H4 (cell line): Measurements from ENCODE around the gene OTUD3. TPM values are rescaled to one million over a fixed set of nuclear protein-coding genes. Genes with fewer than 3 reads are reported as not detected.
"Not testable (repeated sequence)": the region's sequence is repeated elsewhere in the genome, so short reads cannot be mapped to it uniquely, and the experiment has no call there.

ENCODE experiments used
- DNase-seq: peaks from one replicate; pipeline ENCODE4 v3.0.0-alpha.2; 2015; ENCODE audit warnings: low spot score
- total RNA-seq: library from RNA; depleted of rRNA; stranded (reverse); fragments of >200 nt; shearing (Covaris generic); gene quantifications from 2 replicates; pipeline ENCODE4 v1.2.3, GENCODE V29; 2014

The OTUD3 gene
- total RNA-seq, 1 experiment from 2014 or later: 1.6 TPM

- not testable (repeated sequence) for DNase-seq
These were observed 12.7 kb upstream of the OTUD3 start for GRCh38 chr1:19869453-19869852.

- no peak for DNase-seq
These were observed 12.3 kb upstream of the OTUD3 start for GRCh38 chr1:19869929-19870328.

GRCh38 chr1:19872190-19872589, 10.0 kb upstream of the OTUD3 start:
- DNase-seq: no peak

GRCh38 chr1:19877181-19877750, 4.9 kb upstream of the OTUD3 start:
- no peak for DNase-seq

GRCh38 chr1:19877821-19878636, 4.2 kb upstream of the OTUD3 start:
- DNase-seq: no peak

- no peak for DNase-seq
These were observed 3.6 kb upstream of the OTUD3 start for GRCh38 chr1:19878637-19878985.

GRCh38 chr1:19879227-19879626, 3.0 kb upstream of the OTUD3 start:
- no peak for DNase-seq

- no peak for DNase-seq
These were observed 2.5 kb upstream of the OTUD3 start for GRCh38 chr1:19879661-19880060.

GRCh38 chr1:19880841-19881240, 1.4 kb upstream of the OTUD3 start:
- not testable (repeated sequence) for DNase-seq

- DNase-seq: no peak
These were observed 2.1 kb downstream of the OTUD3 start for GRCh38 chr1:19884312-19884711.

GRCh38 chr1:19885821-19886220, 3.6 kb downstream of the OTUD3 start:
- DNase-seq: no peak

GRCh38 chr1:19888112-19888511, 5.9 kb downstream of the OTUD3 start:
- DNase-seq: no peak

GRCh38 chr1:19889656-19890055, 7.5 kb downstream of the OTUD3 start:
- no peak for DNase-seq

GRCh38 chr1:19892129-19892528, 9.9 kb downstream of the OTUD3 start:
- no peak for DNase-seq

- no peak for DNase-seq
These were observed 10.5 kb downstream of the OTUD3 start for GRCh38 chr1:19892628-19893168.

GRCh38 chr1:19893687-19894086, 11.5 kb downstream of the OTUD3 start:
- DNase-seq: no peak

- DNase-seq: no peak
These were observed 12.0 kb downstream of the OTUD3 start for GRCh38 chr1:19894218-19894617.

GRCh38 chr1:19901653-19902052, 19.5 kb downstream of the OTUD3 start:
- DNase-seq: no peak

GRCh38 chr1:19903621-19904020, 21.4 kb downstream of the OTUD3 start:
- no peak for DNase-seq

- DNase-seq: no peak
These were observed 25.3 kb downstream of the OTUD3 start for GRCh38 chr1:19907456-19907855.

- no peak for DNase-seq
These were observed 27.2 kb downstream of the OTUD3 start for GRCh38 chr1:19909392-19909791.

GRCh38 chr1:19909971-19910370, 27.8 kb downstream of the OTUD3 start:
- no peak for DNase-seq

GRCh38 chr1:19910650-19911049, 28.5 kb downstream of the OTUD3 start:
- no peak for DNase-seq
